Neuron (in vitro differentiated cells): ENCODE measurements around the gene ANKS3.

Source experiments
- H2AFZ ChIP-seq: one replicate; pipeline ENCODE4 v1.6.1; 2013; ENCODE audit warnings: low read depth, mild to moderate bottlenecking, inconsistent platforms, low read length, moderate library complexity
- H3K27me3 ChIP-seq: one replicate; pipeline ENCODE4 v1.6.1; 2013; ENCODE audit warnings: low read length; ENCODE audit not compliant: insufficient read depth
- H3K36me3 ChIP-seq: one replicate; pipeline ENCODE4 v1.6.1; 2013; ENCODE audit warnings: low read length; ENCODE audit not compliant: insufficient read depth
- H3K4me1 ChIP-seq: one replicate; pipeline ENCODE4 v1.6.1; 2013; ENCODE audit warnings: low read length; ENCODE audit not compliant: insufficient read depth
- H3K4me3 ChIP-seq: 2 replicates; pipeline ENCODE4 v1.5.1; 2013; ENCODE audit warnings: mild to moderate bottlenecking, low read length, moderate library complexity
- H3K9me3 ChIP-seq: one replicate; pipeline ENCODE4 v1.6.1; 2013; ENCODE audit warnings: low read length

Gene ANKS3

DNA sequence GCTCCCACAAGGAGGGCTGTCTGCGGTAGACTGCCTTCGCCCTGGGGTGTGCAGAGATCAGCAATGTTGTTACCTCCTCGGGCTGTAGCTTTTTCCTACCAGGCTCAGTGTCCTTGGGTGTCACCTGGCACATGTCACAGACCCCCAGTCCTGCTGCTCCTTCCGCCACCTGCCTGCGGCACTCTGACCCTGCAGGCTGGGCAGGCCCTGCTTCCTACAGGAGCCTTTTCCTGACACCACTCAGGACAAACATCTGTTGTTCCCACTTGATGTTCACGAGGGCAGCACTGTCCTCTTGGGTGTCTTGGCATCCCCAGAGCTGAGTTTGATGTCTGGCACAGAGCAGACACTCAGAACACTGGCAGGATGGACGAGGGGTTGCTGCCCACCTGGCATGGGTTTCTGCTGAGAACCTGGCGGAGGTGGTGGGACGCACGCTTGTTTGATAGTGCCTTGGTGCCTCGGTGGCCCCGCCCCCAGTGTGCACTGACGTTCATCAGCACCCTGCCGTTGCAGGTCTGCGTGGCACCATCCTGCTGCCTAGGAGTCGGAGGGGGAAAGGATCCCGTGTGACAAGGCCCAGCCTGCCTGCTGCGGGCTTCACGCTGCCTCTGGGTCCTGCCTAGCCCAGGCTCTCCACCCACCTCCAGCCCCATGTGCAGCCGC lies 67.4 kb downstream of the ANKS3 start:
- Histone ChIP-seq H2AFZ (no peak overlapping the region), H3K4me1 (no peaks in the 10 kb centered on the region), H3K4me3 (no peak overlapping the region), H3K9me3 (no peaks in the 10 kb centered on the region), H3K36me3 (peaks cover 65% of the 10 kb centered on the region), H3K27me3 (no peaks in the 10 kb centered on the region)

DNA sequence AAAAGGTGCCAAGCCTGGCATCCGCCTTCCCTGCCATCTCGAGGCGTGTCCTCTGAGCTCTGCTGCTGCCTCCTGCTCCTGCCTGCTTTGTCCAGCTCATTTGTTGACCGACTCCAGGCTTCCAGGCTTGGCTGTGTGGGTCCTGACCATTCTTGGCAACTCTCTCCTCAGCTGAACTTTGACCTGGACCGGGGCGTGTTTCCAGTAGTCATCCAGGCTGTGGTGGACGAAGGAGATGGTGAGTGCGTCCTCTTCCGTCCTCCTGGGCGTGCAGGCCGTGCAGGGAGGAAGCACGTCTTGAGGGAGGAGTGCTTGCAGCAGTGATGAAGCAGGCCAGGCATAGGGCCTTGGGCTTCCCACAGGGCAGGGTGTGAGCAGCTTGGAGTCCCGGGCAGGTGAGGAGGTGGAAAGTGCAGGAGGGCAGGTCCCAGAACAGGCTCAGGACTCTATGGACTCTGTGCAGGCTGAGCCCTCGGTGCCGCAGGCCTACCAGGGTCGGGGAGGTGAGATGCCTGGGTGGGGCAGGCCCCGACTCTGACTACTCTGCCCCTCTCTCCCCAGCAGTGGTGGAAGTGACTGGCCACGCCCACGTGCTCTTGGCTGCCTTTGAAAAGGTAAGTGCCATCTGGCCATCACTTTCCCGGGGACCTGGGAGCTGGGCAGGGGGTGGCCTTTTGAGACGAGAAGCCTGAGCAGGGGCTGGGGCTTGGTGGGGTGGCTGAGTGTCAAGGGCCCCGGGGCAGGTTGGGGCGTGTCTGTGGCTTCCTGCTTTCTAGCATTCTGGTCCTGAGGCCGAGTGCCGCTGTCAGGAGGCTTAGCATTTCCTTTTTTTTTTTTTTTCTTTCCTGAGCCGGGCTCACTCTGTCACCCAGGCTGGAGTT lies 69.3 kb downstream of the ANKS3 start:
- no peak overlapping the region for H3K4me3 ChIP-seq
- no peak overlapping the region for H2AFZ ChIP-seq
- H3K36me3 ChIP-seq = peaks cover 56% of the 10 kb centered on the region
- peaks cover 12% of the 10 kb centered on the region for H3K4me1 ChIP-seq
- H3K27me3 ChIP-seq = no peaks in the 10 kb centered on the region
- no peaks in the 10 kb centered on the region for H3K9me3 ChIP-seq

DNA sequence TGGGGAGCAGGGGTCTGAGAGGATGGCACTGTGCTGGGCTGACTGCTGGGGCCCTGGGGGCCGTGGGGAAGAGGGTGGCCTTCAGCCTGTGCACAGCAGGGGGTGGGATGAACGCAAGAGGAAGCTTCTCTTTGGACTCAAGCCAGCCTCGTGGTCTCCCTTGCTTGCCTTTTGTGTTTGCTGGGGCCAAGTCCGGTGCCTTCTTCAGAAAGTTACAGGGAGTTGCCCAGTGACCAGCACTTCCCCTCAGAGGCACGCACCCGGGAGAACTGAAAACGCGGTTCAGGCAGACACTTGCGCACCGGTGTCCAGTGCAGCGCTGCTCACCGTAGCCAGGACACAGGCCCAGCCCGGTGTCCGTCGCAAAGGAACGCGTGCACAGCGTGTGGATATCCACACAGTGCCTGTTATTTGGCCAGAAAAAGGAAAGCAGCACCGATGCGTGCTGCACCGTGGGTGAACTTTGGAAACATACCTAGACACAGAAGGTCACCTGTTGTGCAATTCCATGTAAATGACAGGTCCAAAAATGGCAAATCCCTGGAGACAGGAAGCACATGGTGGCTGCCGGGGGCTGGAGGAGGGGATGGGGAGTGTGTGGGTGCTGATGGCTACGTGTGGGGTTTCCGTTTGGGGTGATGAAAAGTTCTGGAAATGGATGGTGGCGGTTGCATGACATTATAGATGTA lies 70.2 kb downstream of the ANKS3 start:
- Histone ChIP-seq H3K9me3 (no peaks in the 10 kb centered on the region), H3K4me3 (no peak overlapping the region), H2AFZ (no peak overlapping the region), H3K27me3 (no peaks in the 10 kb centered on the region), H3K36me3 (peaks cover 48% of the 10 kb centered on the region), H3K4me1 (peaks cover 15% of the 10 kb centered on the region)

DNA sequence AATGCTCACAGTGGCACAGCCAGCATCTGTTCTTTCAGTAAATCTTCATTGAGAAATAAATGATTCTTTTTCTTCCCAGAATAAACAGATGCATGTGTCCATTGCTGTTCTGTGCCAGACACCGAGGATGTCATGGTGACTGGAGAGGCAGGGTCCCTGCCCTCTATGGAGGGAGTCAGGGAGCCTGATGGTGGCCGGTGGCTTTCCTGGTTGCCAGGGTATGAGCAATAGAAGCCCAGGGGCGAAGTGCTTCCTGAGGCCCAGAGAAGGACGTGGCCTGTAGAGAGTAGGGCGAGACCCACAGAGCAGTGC lies 70.7 kb downstream of the ANKS3 start:
- H3K4me1 ChIP-seq = peaks cover 15% of the 10 kb centered on the region
- H3K27me3 ChIP-seq = no peaks in the 10 kb centered on the region
- no peak overlapping the region for H2AFZ ChIP-seq
- H3K4me3 ChIP-seq = no peak overlapping the region
- peaks cover 48% of the 10 kb centered on the region for H3K36me3 ChIP-seq
- H3K9me3 ChIP-seq = no peaks in the 10 kb centered on the region

DNA sequence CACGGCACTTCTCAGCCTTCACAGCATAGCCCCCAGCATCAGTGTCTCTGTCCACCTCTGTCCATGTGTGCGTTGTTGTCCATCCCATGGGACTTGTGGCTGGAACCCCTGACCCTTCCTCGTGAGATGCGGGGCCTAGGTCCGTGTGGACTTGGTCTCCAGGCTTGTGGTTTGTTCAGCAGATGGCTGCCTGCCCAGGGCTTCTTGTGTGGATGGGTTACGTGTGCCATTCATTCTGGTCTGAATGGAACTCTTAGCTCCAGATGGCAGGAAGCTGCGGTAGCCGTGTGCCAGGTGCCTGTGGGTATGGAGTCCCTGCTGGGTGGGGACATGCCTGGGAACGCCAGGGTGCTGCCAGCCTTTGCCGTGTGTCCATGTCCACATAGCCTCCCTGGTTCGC lies 72.4 kb downstream of the ANKS3 start:
- no peak overlapping the region for H2AFZ ChIP-seq

DNA sequence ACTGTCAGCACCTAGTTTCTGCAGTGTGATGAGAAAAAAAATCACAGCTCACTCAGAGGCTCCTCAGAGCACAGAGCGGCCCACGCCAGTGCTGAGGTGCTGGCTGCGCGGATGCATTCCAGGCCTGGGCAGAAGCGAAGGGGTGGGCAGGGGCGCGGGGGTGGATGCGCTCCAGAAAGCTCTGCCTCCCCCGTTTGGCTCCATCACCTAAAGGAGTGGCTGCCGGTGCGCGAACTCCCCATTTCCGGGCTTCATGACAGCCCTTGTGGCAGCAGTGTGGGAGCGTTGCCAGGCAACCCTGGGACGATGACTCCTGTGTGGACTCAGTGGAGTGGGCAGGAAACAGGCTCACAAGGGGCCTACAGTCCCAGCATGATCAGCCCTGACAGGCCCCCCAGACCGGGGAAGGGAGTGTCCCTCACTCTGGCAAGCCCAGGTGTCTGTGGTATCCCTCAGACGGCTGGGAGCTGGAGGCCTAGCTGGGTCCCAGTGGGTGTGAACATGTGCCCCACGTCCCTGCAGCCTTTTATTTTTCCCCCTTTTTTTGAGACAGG lies 73.5 kb downstream of the ANKS3 start:
- Histone ChIP-seq H3K36me3 (peaks cover 46% of the 10 kb centered on the region), H3K27me3 (no peaks in the 10 kb centered on the region), H3K4me1 (peaks cover 15% of the 10 kb centered on the region), H2AFZ (no peak overlapping the region), H3K9me3 (no peaks in the 10 kb centered on the region), H3K4me3 (no peak overlapping the region)

More for the DNA sequence above, 72.4 kb downstream of the ANKS3 start:
- Histone ChIP-seq H3K9me3 (no peaks in the 10 kb centered on the region), H3K27me3 (no peaks in the 10 kb centered on the region), H3K4me1 (peaks cover 15% of the 10 kb centered on the region), H3K36me3 (peaks cover 43% of the 10 kb centered on the region), H3K4me3 (no peak overlapping the region)

DNA sequence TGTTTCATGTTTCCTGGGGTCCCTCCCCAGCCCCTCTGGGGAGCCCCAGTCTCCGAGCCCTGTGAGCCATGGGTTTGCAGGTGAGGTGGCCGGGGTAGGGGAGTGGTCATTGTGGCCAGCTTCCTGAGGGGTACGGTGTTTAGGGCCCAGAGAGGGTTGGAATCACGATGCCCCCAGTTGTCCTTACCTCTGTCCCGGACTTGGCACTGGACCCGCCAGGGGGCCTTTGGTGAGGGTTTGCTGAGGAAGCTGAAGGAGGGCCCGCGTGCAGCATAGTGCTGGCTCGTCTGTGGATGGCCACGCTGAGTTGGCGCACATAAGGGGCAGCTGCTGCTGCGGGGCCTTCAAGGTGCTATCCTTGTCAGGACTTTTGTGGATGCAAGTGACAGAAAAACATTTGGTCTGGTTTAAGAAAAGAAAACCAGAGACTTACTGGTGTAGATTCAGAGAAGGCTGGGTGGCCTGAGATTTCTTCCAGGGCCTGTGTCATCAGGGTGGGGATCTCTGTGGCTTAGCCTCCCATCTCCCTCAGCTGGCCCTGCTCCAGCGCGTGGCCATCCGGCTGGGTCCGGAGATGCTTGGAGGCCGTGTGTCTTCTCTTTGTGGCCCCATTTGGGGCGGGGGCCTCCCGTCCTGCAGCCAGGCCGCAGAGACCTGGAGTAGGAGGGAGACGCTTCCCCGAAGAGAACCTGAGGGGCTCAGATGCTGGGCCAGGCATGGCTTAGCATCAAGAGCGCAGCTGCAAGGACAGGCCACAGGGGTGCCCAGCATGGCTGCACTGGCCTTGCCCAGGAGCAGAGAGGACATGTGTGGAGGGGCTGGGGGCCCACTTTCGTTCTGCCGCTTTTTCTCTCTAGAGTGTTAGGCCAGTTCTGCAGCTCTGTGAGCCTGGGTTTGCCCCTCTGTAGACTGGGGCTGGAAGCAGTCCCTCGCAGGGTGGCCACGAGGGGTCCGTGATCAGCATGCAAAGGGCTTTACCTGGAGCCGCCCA lies 74.4 kb downstream of the ANKS3 start:
- H3K4me3 ChIP-seq = no peak overlapping the region
- H3K36me3 ChIP-seq = peaks cover 52% of the 10 kb centered on the region
- peaks cover 15% of the 10 kb centered on the region for H3K4me1 ChIP-seq
- H3K27me3 ChIP-seq = no peaks in the 10 kb centered on the region
- no peak overlapping the region for H2AFZ ChIP-seq
- no peaks in the 10 kb centered on the region for H3K9me3 ChIP-seq

DNA sequence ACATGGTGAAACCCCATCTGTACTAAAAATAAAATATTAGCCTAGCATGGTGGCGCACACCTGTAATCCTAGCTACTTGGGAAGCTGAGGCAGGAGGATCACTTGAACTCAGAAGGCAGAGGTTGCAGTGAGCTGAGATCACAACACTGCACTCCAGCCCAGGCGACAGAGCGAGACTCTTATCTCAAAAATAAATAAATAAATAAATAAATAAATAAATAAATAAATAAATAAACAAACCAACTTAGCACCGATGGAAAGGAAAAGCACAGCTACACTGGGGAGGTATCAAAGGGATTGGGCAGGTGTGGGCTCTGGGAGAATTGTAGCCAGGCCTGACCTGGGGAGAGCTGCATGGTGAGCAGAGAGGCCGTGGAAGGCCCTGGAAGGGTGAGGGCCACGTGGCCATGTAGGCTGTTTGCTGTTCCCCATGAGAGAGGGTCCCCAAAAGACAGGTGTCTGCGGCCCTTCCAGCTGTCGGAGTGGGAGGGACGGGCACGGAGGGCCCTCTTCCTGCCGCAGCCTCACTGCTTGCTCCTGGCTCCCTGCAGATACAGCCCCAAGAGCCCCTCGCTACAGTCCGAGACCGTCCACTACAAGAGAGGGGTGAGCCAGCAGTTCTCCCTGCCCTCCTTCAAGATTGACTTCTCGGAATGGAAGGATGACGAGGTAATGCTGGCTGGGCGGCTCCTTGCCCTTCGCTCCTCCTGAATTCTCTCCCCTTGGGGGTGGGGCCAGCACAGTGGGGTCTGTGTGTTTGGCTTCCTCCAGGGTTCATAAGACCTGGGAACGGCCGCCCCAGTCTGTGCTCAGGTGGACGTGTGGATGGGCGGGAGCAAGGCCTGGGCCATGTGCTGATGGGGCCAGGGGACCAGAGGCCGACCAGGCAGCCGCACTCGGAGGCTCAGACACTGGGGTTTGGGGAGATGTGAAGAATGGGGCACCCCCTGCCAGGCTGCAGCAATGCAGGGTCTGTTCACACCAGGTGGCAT lies 77.1 kb downstream of the ANKS3 start:
- no peaks in the 10 kb centered on the region for H3K9me3 ChIP-seq
- peaks cover 59% of the 10 kb centered on the region for H3K36me3 ChIP-seq
- peaks cover 15% of the 10 kb centered on the region for H3K4me1 ChIP-seq
- H2AFZ ChIP-seq = no peak overlapping the region
- H3K4me3 ChIP-seq = no peak overlapping the region
- no peaks in the 10 kb centered on the region for H3K27me3 ChIP-seq

DNA sequence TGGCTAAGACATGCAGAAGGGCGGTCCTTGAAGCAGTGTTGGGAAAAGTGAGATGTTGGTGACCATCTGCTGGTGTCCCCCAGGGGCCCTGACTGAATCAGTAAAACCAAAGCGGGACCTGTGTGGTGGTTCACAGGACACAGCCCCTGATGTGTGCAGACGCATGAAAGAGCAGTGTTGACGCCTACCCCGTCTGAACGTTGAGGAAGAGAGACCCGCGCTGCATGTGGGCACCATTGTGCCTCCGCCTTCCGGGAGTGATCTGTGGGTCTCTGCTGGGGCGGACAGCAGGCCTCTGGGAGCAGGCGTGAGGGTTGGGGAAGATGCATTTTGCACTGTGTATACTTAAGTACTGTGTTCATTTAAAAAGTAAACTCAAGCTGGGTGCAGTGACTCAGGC lies 77.8 kb downstream of the ANKS3 start:
- H3K4me1 ChIP-seq = peaks cover 15% of the 10 kb centered on the region
- H3K9me3 ChIP-seq = no peaks in the 10 kb centered on the region
- no peak overlapping the region for H2AFZ ChIP-seq
- H3K36me3 ChIP-seq = peaks cover 60% of the 10 kb centered on the region
- H3K27me3 ChIP-seq = no peaks in the 10 kb centered on the region
- no peak overlapping the region for H3K4me3 ChIP-seq

DNA sequence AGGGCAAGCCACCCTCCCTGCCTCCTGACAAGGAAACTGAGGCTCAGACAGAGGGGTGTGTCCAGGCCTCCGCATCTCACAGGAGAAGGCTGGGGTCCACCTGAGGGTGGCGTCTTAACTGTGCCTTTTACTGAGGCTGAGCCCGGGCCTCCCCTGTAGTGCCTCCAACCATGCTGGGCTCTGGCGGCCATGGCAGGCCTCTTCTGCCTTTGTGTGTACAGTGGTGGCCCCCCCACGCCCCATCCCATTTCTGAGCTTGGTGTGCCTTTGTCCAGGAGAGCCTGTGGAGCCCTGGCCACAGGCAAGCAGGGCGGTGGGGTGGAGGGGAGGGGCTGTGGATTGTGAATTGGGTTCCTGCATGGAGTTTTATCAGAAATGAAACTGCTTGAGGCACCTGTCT lies 78.3 kb downstream of the ANKS3 start:
- Histone ChIP-seq H3K36me3 (peaks cover 60% of the 10 kb centered on the region), H3K4me1 (peaks cover 14% of the 10 kb centered on the region), H2AFZ (no peak overlapping the region), H3K27me3 (no peaks in the 10 kb centered on the region), H3K4me3 (no peak overlapping the region), H3K9me3 (no peaks in the 10 kb centered on the region)

DNA sequence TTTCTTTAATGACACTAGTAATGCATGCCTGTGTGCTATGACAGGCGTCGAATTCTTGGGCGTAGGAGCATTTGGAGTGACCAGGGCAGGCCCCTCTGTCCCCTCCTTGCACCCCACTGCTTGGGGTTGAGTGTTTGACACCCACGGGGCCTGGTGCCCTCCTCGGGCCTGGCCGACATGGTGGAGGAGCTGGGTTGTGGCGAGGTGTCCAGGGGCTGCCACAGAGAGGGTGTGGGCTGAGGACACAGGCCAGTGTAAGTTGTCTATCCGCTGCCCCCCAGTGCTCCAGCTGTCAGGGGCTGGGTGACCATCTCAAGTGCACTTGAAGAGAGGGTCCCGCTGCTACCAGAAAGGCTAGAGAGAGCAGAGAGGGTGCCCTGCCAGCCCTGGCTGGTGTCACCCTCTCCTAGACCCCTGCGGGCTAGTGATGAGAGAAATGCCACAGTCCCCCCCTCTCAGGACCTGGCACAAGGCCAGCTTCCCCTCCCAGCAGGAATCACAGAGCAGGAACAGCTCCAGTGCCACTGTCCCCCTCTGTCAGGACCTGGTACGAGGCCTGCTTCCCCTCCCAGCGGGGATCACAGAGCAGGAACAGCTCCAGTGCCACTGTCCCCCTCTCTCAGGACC lies 79.0 kb downstream of the ANKS3 start:
- Histone ChIP-seq H3K4me1 (peaks cover 7% of the 10 kb centered on the region), H3K36me3 (peaks cover 66% of the 10 kb centered on the region), H3K9me3 (no peaks in the 10 kb centered on the region), H2AFZ (no peak overlapping the region), H3K4me3 (no peak overlapping the region), H3K27me3 (no peaks in the 10 kb centered on the region)
